ACHN (cell line): ENCODE data around the gene CDK10.

Source experiments
- DNase-seq: peaks from one replicate; pipeline ENCODE4 v3.0.0-alpha.2; 2015
- in situ Hi-C: cut with HindIII; loops from 2 replicates; pipeline ENCODE4 v1.10.0; 2017; ENCODE audit warnings: low sequenced_read_pairs, low pct_ligation_motif_present, low pct_unique_long_range_greater_than_20kb

CDK10 gene

GRCh38 chr16:89744813-89745212, 58.3 kb downstream of the CDK10 start:
- in situ Hi-C loops, result no loop called here
- no peak for DNase-seq
